Measurements from ENCODE around the gene ICAM4. TPM values are rescaled to one million over a fixed set of nuclear protein-coding genes. Genes with fewer than 3 reads are reported as not detected.

ICAM4 gene
- total and polyA plus RNA-seq, 9 of the 15 experiments (the other 6 are each of a cell fraction or from before 2014, with no cell fraction given) = 14.1 to 86.1 (median 29.6) TPM

DNA sequence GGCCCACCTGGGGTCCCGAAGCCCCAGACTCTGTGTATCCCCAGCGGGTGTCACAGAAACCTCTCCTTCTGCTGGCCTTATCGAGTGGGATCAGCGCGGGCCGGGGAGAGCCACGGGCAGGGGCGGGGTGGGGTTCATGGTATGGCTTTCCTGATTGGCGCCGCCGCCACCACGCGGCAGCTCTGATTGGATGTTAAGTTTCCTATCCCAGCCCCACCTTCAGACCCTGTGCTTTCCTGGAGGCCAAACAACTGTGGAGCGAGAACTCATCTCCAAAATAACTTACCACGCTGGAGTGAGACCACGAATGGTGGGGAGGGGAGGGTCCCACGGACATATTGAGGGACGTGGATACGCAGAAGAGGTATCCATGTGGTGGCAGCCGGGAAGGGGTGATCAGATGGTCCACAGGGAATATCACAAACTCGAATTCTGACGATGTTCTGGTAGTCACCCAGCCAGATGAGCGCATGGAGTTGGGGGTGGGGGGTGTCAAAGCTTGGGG, 2.0 kb downstream of the ICAM4 start (continued):
- TF ChIP-seq, protein P1, sequence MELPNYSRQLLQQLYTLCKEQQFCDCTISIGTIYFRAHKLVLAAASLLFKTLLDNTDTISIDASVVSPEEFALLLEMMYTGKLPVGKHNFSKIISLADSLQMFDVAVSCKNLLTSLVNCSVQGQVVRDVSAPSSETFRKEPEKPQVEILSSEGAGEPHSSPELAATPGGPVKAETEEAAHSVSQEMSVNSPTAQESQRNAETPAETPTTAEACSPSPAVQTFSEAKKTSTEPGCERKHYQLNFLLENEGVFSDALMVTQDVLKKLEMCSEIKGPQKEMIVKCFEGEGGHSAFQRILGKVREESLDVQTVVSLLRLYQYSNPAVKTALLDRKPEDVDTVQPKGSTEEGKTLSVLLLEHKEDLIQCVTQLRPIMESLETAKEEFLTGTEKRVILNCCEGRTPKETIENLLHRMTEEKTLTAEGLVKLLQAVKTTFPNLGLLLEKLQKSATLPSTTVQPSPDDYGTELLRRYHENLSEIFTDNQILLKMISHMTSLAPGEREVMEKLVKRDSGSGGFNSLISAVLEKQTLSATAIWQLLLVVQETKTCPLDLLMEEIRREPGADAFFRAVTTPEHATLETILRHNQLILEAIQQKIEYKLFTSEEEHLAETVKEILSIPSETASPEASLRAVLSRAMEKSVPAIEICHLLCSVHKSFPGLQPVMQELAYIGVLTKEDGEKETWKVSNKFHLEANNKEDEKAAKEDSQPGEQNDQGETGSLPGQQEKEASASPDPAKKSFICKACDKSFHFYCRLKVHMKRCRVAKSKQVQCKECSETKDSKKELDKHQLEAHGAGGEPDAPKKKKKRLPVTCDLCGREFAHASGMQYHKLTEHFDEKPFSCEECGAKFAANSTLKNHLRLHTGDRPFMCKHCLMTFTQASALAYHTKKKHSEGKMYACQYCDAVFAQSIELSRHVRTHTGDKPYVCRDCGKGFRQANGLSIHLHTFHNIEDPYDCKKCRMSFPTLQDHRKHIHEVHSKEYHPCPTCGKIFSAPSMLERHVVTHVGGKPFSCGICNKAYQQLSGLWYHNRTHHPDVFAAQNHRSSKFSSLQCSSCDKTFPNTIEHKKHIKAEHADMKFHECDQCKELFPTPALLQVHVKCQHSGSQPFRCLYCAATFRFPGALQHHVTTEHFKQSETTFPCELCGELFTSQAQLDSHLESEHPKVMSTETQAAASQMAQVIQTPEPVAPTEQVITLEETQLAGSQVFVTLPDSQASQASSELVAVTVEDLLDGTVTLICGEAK (IDR thresholded peaks at IDR 0.05) = 0 out of 2 replicates have a peak, but pooled peaks have one; percentile 27
- TF ChIP-seq, protein P1 (CRISPR knock-in tag; IDR thresholded peaks at IDR 0.05) = no peak
- TF ChIP-seq, protein P2, sequence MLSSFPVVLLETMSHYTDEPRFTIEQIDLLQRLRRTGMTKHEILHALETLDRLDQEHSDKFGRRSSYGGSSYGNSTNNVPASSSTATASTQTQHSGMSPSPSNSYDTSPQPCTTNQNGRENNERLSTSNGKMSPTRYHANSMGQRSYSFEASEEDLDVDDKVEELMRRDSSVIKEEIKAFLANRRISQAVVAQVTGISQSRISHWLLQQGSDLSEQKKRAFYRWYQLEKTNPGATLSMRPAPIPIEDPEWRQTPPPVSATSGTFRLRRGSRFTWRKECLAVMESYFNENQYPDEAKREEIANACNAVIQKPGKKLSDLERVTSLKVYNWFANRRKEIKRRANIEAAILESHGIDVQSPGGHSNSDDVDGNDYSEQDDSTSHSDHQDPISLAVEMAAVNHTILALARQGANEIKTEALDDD (IDR thresholded peaks at IDR 0.05) = 0 out of 2 replicates have a peak, but pooled peaks have one; percentile 2
- TF ChIP-seq, protein P3, sequence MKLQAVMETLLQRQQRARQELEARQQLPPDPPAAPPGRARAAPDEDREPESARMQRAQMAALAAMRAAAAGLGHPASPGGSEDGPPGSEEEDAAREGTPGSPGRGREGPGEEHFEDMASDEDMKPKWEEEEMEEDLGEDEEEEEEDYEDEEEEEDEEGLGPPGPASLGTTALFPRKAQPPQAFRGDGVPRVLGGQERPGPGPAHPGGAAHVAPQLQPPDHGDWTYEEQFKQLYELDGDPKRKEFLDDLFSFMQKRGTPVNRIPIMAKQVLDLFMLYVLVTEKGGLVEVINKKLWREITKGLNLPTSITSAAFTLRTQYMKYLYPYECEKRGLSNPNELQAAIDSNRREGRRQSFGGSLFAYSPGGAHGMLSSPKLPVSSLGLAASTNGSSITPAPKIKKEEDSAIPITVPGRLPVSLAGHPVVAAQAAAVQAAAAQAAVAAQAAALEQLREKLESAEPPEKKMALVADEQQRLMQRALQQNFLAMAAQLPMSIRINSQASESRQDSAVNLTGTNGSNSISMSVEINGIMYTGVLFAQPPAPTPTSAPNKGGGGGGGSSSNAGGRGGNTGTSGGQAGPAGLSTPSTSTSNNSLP (IDR thresholded peaks at IDR 0.05; ENCODE audit: borderline replicate concordance, low read depth, low read length) = no peak
- no peak for TF ChIP-seq XRCC3 (IDR thresholded peaks at IDR 0.05)
- TF ChIP-seq, protein P4, sequence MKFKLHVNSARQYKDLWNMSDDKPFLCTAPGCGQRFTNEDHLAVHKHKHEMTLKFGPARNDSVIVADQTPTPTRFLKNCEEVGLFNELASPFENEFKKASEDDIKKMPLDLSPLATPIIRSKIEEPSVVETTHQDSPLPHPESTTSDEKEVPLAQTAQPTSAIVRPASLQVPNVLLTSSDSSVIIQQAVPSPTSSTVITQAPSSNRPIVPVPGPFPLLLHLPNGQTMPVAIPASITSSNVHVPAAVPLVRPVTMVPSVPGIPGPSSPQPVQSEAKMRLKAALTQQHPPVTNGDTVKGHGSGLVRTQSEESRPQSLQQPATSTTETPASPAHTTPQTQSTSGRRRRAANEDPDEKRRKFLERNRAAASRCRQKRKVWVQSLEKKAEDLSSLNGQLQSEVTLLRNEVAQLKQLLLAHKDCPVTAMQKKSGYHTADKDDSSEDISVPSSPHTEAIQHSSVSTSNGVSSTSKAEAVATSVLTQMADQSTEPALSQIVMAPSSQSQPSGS (CRISPR knock-in tag; IDR thresholded peaks at IDR 0.05) = no peak
- no peak for TF ChIP-seq CTBP1 (IDR thresholded peaks at IDR 0.05; ENCODE audit: borderline replicate concordance)
- TF ChIP-seq CHCHD3 (CRISPR knock-in tag; IDR thresholded peaks at IDR 0.05) = no peak
- TF ChIP-seq, protein P5, sequence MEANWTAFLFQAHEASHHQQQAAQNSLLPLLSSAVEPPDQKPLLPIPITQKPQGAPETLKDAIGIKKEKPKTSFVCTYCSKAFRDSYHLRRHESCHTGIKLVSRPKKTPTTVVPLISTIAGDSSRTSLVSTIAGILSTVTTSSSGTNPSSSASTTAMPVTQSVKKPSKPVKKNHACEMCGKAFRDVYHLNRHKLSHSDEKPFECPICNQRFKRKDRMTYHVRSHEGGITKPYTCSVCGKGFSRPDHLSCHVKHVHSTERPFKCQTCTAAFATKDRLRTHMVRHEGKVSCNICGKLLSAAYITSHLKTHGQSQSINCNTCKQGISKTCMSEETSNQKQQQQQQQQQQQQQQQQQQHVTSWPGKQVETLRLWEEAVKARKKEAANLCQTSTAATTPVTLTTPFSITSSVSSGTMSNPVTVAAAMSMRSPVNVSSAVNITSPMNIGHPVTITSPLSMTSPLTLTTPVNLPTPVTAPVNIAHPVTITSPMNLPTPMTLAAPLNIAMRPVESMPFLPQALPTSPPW (CRISPR knock-in tag; IDR thresholded peaks at IDR 0.05) = peak; percentile 75
- TF ChIP-seq NRF1 (conservative IDR thresholded peaks at IDR 0.05 in 1 of 2, IDR thresholded peaks at IDR 0.05 in 1 of 2) = no peak
- no peak for TF ChIP-seq E2F3 (CRISPR knock-in tag; IDR thresholded peaks at IDR 0.05)
- no peak for TF ChIP-seq TSC22D4 (tag; IDR thresholded peaks at IDR 0.05)
